Middle frontal gyrus (tissue), 1 donor: ENCODE data around the gene SLC37A1.

Source experiments
- DNase-seq: peaks from one replicate; pipeline ENCODE4 v3.0.0-alpha.2; 2015; ENCODE audit warnings: low spot score; ENCODE audit errors: extremely low spot score

SLC37A1 gene

DNA sequence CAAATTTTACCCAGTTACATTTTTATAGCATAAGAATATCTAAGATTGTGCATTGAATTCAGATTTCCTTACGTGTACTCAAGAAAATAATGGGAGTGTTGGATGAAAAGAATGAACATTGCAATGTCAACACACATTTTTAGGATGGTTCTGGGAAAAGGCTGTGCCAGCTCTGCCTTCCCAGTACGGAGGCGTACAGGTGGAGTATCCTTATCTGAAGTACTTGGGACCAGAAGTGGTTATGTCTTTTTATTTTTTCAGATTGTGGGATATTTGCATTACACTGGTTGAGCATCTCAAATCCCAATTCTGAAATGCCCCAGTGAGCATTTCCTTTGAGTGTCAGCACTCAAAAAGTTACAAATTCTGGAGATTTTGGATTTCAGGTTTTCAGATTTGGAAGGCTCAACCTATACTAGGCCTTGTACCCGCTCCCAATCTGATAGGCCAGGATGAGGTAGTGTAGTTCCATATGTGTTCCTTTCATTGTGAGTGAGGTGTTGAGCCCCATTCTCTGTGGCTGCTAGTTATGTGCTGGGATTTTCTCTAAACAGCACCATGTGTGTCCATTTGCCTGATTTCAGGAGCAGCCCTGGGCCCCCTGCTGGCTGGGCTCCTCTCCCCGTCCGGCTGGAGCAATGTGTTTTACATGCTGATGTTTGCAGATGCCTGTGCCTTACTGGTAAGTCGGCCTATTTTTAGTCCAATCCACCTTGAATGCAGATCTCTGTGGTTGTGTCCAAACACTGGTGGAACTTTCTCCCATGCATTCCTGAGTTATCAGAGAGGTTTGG is 60.8 kb downstream of the SLC37A1 start:
- no peak for DNase-seq

- DNase-seq = no peak
Observed at GRCh38 chr21:42575111-42575510, 61.5 kb downstream of the SLC37A1 start.

- DNase-seq = no peak
Observed at GRCh38 chr21:42576639-42577038, 63.0 kb downstream of the SLC37A1 start.

GRCh38 chr21:42578034-42578433 is 64.4 kb downstream of the SLC37A1 start:
- no peak for DNase-seq

GRCh38 chr21:42578761-42579415 is 65.2 kb downstream of the SLC37A1 start:
- no peak for DNase-seq

- DNase-seq = no peak
Observed at GRCh38 chr21:42579456-42580075, 65.9 kb downstream of the SLC37A1 start.

DNA sequence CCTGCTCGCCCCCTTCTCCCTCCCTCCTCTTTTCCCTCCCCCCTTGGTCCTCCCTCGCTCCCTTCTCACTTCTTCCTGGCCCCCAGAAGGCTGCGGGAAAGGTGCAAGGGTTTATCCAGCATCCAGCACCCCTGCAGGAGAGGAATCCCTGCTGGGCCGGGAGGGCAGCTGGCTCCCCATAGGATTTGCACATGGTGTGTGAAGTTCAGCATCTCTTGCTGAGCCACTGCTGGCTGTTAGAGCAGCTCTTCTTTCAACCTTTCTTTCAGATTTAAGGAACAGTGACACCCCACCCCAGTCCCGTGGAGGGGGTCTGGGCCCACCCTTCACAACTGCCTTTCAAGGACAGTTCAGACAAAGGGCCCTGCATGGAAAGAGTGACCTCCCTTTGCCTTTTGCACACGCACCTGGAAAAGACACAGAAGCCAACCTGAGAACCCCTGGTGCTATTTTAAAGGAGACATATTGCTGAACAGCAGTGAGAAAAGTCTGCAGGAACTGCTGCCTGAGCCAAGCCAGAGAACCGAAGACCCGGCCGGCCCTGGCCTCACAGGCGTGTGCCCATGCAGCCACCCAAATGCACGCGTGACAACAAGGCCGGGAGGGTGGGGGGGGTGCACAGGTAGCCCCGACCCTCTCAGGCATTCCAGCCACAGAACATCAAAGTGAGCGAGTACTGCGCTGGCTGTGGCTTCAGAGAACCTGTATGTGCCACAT is 66.6 kb downstream of the SLC37A1 start:
- DNase-seq = no peak

GRCh38 chr21:42580793-42581321 is 67.2 kb downstream of the SLC37A1 start:
- DNase-seq = no peak

DNA sequence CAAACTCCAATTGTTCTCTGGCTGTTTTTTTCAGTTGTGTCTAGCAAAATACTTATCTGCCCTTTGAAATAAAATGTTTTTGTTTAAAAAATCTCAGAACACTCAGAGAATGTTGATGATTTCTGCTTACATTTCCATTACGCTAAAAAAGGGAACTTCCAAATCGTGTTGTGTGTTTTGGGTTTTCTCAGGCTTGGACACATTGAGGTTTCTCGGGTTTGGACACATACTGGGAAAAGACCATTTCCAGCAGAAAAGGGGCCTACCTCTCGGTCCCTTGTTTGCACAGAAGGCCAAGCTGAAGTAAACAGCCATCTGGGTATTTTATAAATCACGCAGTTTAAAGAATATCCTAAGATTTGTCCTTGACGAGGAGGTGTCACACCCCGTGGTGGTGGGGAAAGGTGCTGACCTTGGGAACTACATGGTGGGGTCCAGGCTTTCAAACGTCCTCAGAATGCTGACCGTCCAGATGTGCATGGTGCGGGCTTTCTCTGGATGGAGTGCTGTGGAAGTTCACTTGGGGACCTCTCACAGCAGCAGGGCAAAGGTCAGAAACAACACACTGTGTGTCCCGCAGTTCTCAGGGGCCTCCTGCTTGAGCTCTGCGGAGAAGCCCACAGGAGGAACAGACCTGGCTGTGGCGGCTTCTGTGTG is 67.8 kb downstream of the SLC37A1 start:
- no peak for DNase-seq

DNA sequence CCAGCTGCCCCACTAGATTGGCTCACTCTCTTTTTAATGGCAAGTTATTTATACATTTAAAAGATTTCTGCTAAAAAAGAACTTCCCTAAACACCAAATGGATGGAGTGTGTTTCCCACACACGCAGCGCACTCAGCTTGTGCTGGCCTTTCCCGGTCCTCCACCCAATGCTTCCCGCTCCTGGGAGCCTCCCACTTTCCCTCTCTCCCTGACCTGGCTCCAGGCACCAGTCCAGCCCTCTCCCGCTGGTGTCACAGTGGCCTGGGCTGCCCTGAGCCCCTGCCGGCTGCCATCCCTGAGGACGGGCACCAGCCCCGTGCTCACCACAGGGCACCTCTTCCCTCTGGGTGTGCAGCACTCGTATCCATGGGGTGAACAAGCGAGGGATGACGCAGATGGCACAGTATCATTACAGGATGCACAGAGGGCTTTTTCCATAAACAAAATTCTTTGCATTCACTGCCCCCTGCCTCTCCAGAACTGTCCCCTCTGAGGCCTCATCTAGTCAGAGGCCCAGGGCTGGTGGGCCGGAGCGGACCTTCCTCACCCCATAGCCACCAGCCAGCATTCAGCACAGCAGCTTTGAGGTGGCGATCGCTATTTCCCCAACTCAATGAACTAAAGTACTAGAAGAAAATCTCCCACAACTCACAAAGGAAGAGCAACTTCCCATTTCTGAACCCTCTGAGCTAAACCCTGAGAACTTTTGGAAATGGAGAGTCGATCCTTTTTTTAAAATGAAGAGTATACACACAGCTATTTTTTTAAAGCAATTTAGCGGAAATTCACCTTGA is 68.5 kb downstream of the SLC37A1 start:
- no peak for DNase-seq

GRCh38 chr21:42582787-42583476 is 69.3 kb downstream of the SLC37A1 start:
- no peak for DNase-seq

GRCh38 chr21:42583477-42584295 is 70.0 kb downstream of the SLC37A1 start:
- DNase-seq = no peak

DNA sequence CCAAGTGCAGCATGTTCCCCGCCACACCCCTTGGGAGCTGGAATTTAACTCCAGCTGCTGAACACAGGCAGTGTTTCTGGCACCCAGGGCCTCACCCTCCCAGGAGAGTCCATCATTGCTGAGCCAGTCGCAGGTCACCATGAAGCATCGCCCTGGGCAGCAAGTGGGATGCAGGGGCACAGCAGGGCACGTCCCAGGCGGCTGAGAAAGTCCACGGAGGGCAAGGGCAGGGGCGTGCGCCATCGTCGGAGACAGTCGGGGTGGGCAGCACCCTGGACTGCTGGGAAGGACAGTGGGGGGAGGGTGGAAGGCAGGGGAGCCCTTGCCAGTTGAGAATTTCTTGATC is 70.6 kb downstream of the SLC37A1 start:
- DNase-seq = no peak

DNA sequence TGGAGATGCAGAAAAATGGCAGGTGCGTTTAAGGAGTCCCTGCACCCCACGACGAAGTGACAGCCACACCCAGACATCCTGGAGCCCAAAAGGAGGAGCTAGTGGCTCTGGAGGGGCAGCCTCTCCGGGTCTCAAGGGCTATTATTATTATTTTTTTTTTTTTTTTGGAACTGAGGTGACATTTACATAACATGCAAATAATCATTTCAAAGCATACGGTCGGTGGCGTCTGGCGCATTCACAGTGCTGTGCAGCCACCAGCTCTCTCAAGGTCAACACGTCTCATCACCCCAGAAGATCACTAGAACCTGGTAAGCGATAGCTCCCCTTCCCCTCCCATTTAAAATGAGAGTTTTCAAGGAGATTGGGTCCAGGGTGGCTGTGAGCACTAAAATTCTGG is 72.2 kb downstream of the SLC37A1 start:
- no peak for DNase-seq

DNA sequence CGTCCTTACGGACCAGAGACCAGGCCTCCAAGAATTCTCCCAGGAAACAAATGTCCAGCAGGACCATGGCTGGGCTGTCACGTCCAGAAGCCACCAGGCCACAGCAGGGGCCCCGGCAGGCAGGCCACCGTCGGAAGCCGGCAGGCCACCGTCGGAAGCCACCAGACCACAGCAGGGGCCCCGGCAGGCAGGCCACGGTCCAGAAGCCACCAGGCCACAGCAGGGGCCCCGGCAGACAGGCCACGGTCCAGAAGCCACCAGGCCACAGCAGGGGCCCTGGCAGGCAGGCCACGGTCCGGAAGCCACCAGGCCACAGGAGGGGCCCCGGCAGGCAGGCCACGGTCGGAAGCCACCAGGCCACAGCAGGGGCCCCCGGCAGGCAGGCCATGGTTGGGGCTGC is 72.8 kb downstream of the SLC37A1 start:
- no peak for DNase-seq

GRCh38 chr21:42587036-42587435 is 73.4 kb downstream of the SLC37A1 start:
- no peak for DNase-seq

DNA sequence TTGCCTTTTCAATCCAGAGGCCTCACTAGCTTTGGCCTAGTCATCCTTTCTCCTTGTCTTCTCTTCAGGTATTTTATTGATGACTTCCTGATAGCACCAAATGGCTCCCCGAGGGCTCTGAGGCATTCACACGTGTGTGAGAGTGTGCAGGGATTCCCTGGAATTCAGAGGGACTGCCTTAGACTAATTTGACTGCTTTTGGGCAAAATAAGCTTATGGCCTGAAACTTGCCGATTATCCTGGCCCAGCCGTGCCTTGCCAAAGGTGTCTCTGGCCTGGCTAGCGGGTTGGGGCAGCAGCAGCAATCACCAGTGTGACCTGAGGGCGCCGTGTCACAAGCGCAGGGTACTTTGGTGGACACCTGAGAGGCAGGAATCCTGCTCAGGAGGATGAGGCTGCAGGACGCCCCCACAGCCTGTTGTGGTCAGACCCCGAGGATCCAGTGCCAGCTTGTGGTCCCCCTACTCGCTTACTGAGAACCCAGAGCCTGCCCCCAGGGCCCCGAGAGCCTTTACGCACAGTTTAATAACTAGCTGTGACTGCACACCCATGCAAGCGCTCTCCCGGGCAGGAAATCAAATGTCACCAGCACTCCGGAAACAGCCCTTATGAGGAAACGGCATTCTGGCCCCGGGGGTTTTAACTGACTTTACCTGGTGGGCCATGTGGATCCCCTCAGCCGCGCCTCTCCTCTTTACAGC is 76.9 kb downstream of the SLC37A1 start:
- no peak for DNase-seq

DNA sequence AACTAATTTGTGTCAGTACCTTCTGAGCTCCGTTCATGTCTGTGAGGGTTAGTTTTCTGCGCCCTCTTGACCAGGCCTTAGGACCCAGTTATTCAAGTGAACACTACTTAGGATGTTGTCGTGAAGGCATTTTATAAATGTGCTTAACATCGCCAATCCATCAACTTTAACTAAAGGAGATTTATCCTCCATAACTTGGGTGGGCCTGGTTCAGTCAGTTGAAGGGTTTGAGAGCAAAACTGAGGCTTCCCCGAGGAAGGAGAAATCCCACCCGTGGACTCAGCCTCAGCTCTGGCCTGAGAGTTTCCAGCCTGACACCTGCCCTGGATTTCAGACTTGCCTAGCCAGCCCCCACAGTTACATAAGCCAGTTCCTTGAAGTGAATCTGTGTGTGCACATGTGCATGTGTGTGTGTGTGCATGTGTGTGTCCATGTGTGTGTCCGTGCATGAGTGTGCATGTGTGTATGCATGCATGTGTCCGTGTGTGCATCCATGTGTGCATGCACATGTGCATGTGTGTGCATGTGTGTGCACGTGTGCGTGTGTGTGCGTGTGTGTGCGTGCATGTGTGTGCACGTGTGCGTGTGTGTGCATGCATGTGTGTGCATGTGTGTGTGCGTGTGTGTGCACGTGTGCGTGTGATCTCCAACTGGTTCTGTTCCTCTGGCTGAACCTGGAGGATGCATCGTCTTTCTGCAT is 77.7 kb downstream of the SLC37A1 start:
- DNase-seq = no peak
